ENCODE results near the gene NTF4. TPM values are rescaled to one million over a fixed set of nuclear protein-coding genes. Genes with fewer than 3 reads are reported as not detected.
"Not testable (repeated sequence)": the region's sequence is repeated elsewhere in the genome, so short reads cannot be mapped to it uniquely, and the experiment has no call there.

The NTF4 gene
- total RNA-seq, 3 donors from 2014 or later (not counting 1 experiment from before 2014, with no cell fraction given): not detected

GRCh38 chr19:49043548-49043947, 21.1 kb downstream of the NTF4 start, which contains the start of gene CGB5:
Gene CGB5, plus strand, starts transcription at chr19:49043848. Its CDS starts 362 bp downstream, at chr19:49044210.
- H3K4me3 Mint-ChIP-seq; H3K27ac ChIP-seq (ENCODE audit: low read length); H3K9me3 Mint-ChIP-seq; H3K9me3 ChIP-seq (ENCODE audit: control insufficient read depth, insufficient read depth, low read length); H3K27ac Mint-ChIP-seq; intact Hi-C loops (cut with micrococcal nuclease); H3K4me1 ChIP-seq (ENCODE audit: control insufficient read depth, insufficient read depth, low read length); H3K36me3 Mint-ChIP-seq; H3K27me3 ChIP-seq (ENCODE audit: control insufficient read depth, insufficient read depth, low read length); ATAC-seq; DNase-seq; H3K36me3 ChIP-seq (ENCODE audit: control insufficient read depth, insufficient read depth, low read length); H3K4me3 ChIP-seq (ENCODE audit: low read length); H3K4me1 Mint-ChIP-seq; H3K27me3 Mint-ChIP-seq (ENCODE audit: low read depth in 2 of 2): not testable (repeated sequence)
- 77% methylated on average over 13 of the region's 15 CpGs for WGBS (ENCODE audit: insufficient coverage)

- DNase-seq; H3K27me3 Mint-ChIP-seq (ENCODE audit: low read depth in 2 of 2); H3K27me3 ChIP-seq (ENCODE audit: control insufficient read depth, insufficient read depth, low read length); H3K27ac Mint-ChIP-seq; intact Hi-C loops (cut with micrococcal nuclease); H3K27ac ChIP-seq (ENCODE audit: low read length); H3K4me3 Mint-ChIP-seq; H3K4me3 ChIP-seq (ENCODE audit: low read length); H3K9me3 Mint-ChIP-seq; H3K36me3 ChIP-seq (ENCODE audit: control insufficient read depth, insufficient read depth, low read length); H3K9me3 ChIP-seq (ENCODE audit: control insufficient read depth, insufficient read depth, low read length); H3K4me1 Mint-ChIP-seq; H3K36me3 Mint-ChIP-seq; ATAC-seq; H3K4me1 ChIP-seq (ENCODE audit: control insufficient read depth, insufficient read depth, low read length): not testable (repeated sequence)
- WGBS (ENCODE audit: insufficient coverage): no CpG with 5 or more reads among the region's 4 CpGs
These were observed 22.0 kb downstream of the NTF4 start for GRCh38 chr19:49042666-49043065.

GRCh38 chr19:49042177-49042576, 22.4 kb downstream of the NTF4 start:
- Histone ChIP-seq H3K4me1 (ENCODE audit: control insufficient read depth, insufficient read depth, low read length) (no peaks in the 10 kb centered on the region), H3K27ac (ENCODE audit: low read length) (no peak overlapping the region), H3K36me3 (ENCODE audit: control insufficient read depth, insufficient read depth, low read length) (no peaks in the 10 kb centered on the region), H3K4me3 (ENCODE audit: low read length) (no peak overlapping the region), H3K27me3 (ENCODE audit: control insufficient read depth, insufficient read depth, low read length) (no peaks in the 10 kb centered on the region), H3K9me3 (ENCODE audit: control insufficient read depth, insufficient read depth, low read length) (no peaks in the 10 kb centered on the region)
- H3K36me3 Mint-ChIP-seq: no peaks in the 10 kb centered on the region
- no peak overlapping the region for H3K4me3 Mint-ChIP-seq
- DNase-seq (no peak), ATAC-seq (no peak)
- TF ChIP-seq CTCF (IDR thresholded peaks at IDR 0.05): no peak
- H3K27me3 Mint-ChIP-seq (ENCODE audit: low read depth in 2 of 2): no peaks in the 10 kb centered on the region
- H3K27ac Mint-ChIP-seq: no peak overlapping the region
- H3K4me1 Mint-ChIP-seq: no peaks in the 10 kb centered on the region
- H3K9me3 Mint-ChIP-seq: no peaks in the 10 kb centered on the region
- 86% methylated on average over 16 of the region's 17 CpGs for WGBS (ENCODE audit: insufficient coverage)
- intact Hi-C loops (cut with micrococcal nuclease): no loop called here

GRCh38 chr19:49039736-49040135, 24.9 kb downstream of the NTF4 start:
- H3K4me3 Mint-ChIP-seq; DNase-seq; H3K27me3 ChIP-seq (ENCODE audit: control insufficient read depth, insufficient read depth, low read length); H3K27me3 Mint-ChIP-seq (ENCODE audit: low read depth in 2 of 2); ATAC-seq; H3K36me3 ChIP-seq (ENCODE audit: control insufficient read depth, insufficient read depth, low read length); intact Hi-C loops (cut with micrococcal nuclease); H3K9me3 ChIP-seq (ENCODE audit: control insufficient read depth, insufficient read depth, low read length); H3K4me1 Mint-ChIP-seq; H3K27ac Mint-ChIP-seq; H3K9me3 Mint-ChIP-seq; H3K4me3 ChIP-seq (ENCODE audit: low read length); H3K36me3 Mint-ChIP-seq; H3K4me1 ChIP-seq (ENCODE audit: control insufficient read depth, insufficient read depth, low read length); H3K27ac ChIP-seq (ENCODE audit: low read length): not testable (repeated sequence)
- 82% methylated on average over 2 of the region's 9 CpGs for WGBS (ENCODE audit: insufficient coverage)

GRCh38 chr19:49038557-49039276, 25.9 kb downstream of the NTF4 start:
- H3K4me1 Mint-ChIP-seq; intact Hi-C loops (cut with micrococcal nuclease); H3K36me3 ChIP-seq (ENCODE audit: control insufficient read depth, insufficient read depth, low read length); H3K27me3 Mint-ChIP-seq (ENCODE audit: low read depth in 2 of 2); H3K9me3 ChIP-seq (ENCODE audit: control insufficient read depth, insufficient read depth, low read length); H3K36me3 Mint-ChIP-seq; H3K27ac ChIP-seq (ENCODE audit: low read length); H3K4me1 ChIP-seq (ENCODE audit: control insufficient read depth, insufficient read depth, low read length); H3K9me3 Mint-ChIP-seq; H3K27ac Mint-ChIP-seq; DNase-seq; H3K27me3 ChIP-seq (ENCODE audit: control insufficient read depth, insufficient read depth, low read length); H3K4me3 Mint-ChIP-seq; ATAC-seq; H3K4me3 ChIP-seq (ENCODE audit: low read length): not testable (repeated sequence)
- WGBS (ENCODE audit: insufficient coverage): 88% methylated on average over 26 of the region's 26 CpGs

- H3K9me3 ChIP-seq (ENCODE audit: control insufficient read depth, insufficient read depth, low read length); H3K27ac ChIP-seq (ENCODE audit: low read length); ATAC-seq; intact Hi-C loops (cut with micrococcal nuclease); H3K27me3 ChIP-seq (ENCODE audit: control insufficient read depth, insufficient read depth, low read length); H3K4me1 Mint-ChIP-seq; DNase-seq; H3K36me3 ChIP-seq (ENCODE audit: control insufficient read depth, insufficient read depth, low read length); H3K4me3 Mint-ChIP-seq; H3K27ac Mint-ChIP-seq; H3K4me3 ChIP-seq (ENCODE audit: low read length); H3K4me1 ChIP-seq (ENCODE audit: control insufficient read depth, insufficient read depth, low read length); H3K36me3 Mint-ChIP-seq; H3K9me3 Mint-ChIP-seq; H3K27me3 Mint-ChIP-seq (ENCODE audit: low read depth in 2 of 2): not testable (repeated sequence)
- WGBS (ENCODE audit: insufficient coverage): 100% methylated on average over 2 of the region's 8 CpGs
These were observed 26.5 kb downstream of the NTF4 start for GRCh38 chr19:49038111-49038510.

- H3K4me3 Mint-ChIP-seq; H3K4me1 ChIP-seq (ENCODE audit: control insufficient read depth, insufficient read depth, low read length); H3K4me1 Mint-ChIP-seq; H3K27ac ChIP-seq (ENCODE audit: low read length); H3K36me3 Mint-ChIP-seq; ATAC-seq; H3K9me3 ChIP-seq (ENCODE audit: control insufficient read depth, insufficient read depth, low read length); intact Hi-C loops (cut with micrococcal nuclease); H3K27me3 ChIP-seq (ENCODE audit: control insufficient read depth, insufficient read depth, low read length); H3K27ac Mint-ChIP-seq; H3K4me3 ChIP-seq (ENCODE audit: low read length); H3K36me3 ChIP-seq (ENCODE audit: control insufficient read depth, insufficient read depth, low read length); H3K27me3 Mint-ChIP-seq (ENCODE audit: low read depth in 2 of 2); H3K9me3 Mint-ChIP-seq: not testable (repeated sequence)
- WGBS (ENCODE audit: insufficient coverage): 60% methylated on average over 9 of the region's 18 CpGs
- DNase-seq: peak in 1 of 2 donors; percentile 49
These were observed 27.8 kb downstream of the NTF4 start, which contains the start of gene CGB1 for GRCh38 chr19:49036815-49037214. Gene CGB1, minus strand, starts transcription at chr19:49036895. Its CDS starts 184 bp downstream, at chr19:49036711.

Measured in natural killer cell (primary cell).